HG03575 (cell line): ENCODE data around the gene LEO1.

ENCODE experiments used
- ATAC-seq: cut with Tn5 transposase; IDR thresholded peaks from one replicate; pipeline ENCODE4 v1.9.1; 2021; ENCODE audit not compliant: unreplicated experiment, insufficient number of reproducible peaks, low FRiP score; ENCODE audit errors: extremely low read depth

LEO1 gene

GRCh38 chr15:51971375-51972133 is at the start of gene LEO1:
Gene LEO1, minus strand, starts transcription at chr15:51971778. Its CDS starts 33 bp downstream, at chr15:51971745.
- ATAC-seq: peak; percentile 44

- ATAC-seq: no peak
Measured at GRCh38 chr15:52021128-52021671, 49.6 kb upstream of the LEO1 start.

GRCh38 chr15:52020221-52021085 is 48.9 kb upstream of the LEO1 start:
- no peak for ATAC-seq

- ATAC-seq: no peak
Measured at GRCh38 chr15:52019394-52020220, 48.0 kb upstream of the LEO1 start.

- no peak for ATAC-seq
Measured at GRCh38 chr15:52018693-52019393, 47.3 kb upstream of the LEO1 start, which contains the start of gene MAPK6. Gene MAPK6, plus strand, starts transcription at chr15:52019219. Its CDS starts 27,242 bp downstream, at chr15:52046461.

GRCh38 chr15:52018244-52018643 is 46.7 kb upstream of the LEO1 start:
- no peak for ATAC-seq

GRCh38 chr15:52016316-52016715 is 44.7 kb upstream of the LEO1 start:
- no peak for ATAC-seq

- ATAC-seq: no peak
Measured at GRCh38 chr15:52014616-52015015, 43.0 kb upstream of the LEO1 start.

GRCh38 chr15:52013151-52013791 is 41.7 kb upstream of the LEO1 start:
- no peak for ATAC-seq

- no peak for ATAC-seq
Measured at GRCh38 chr15:52012210-52012609, 40.6 kb upstream of the LEO1 start.

GRCh38 chr15:52011711-52012144 is 40.1 kb upstream of the LEO1 start:
- ATAC-seq: no peak

- ATAC-seq: no peak
Measured at GRCh38 chr15:52010633-52011595, 39.3 kb upstream of the LEO1 start.

GRCh38 chr15:52008698-52009434 is 37.3 kb upstream of the LEO1 start:
- ATAC-seq: no peak

GRCh38 chr15:52008359-52008697 is 36.8 kb upstream of the LEO1 start:
- ATAC-seq: no peak

GRCh38 chr15:52006702-52007340 is 35.2 kb upstream of the LEO1 start:
- ATAC-seq: peak; percentile 13
